Astrocyte (in vitro differentiated cells and primary cell): Measurements from ENCODE around the gene RANBP6.
"Not testable (repeated sequence)": the region's sequence is repeated elsewhere in the genome, so short reads cannot be mapped to it uniquely, and the experiment has no call there.

Experiments used
- EZH2 ChIP-seq: IDR thresholded peaks from 2 replicates; pipeline ENCODE4 v1.6.1; 2012; ENCODE audit warnings: mild to moderate bottlenecking, low read length, inconsistent platforms; ENCODE audit not compliant: insufficient read depth
- TF ChIP-seq, protein P1 (sequence below): IDR thresholded peaks from 2 replicates; pipeline ENCODE4 v1.5.1; 2011; ENCODE audit warnings: low read depth, mild to moderate bottlenecking, inconsistent platforms, low read length, moderate library complexity; ENCODE audit not compliant: insufficient read depth

- TF ChIP-seq, protein P1, sequence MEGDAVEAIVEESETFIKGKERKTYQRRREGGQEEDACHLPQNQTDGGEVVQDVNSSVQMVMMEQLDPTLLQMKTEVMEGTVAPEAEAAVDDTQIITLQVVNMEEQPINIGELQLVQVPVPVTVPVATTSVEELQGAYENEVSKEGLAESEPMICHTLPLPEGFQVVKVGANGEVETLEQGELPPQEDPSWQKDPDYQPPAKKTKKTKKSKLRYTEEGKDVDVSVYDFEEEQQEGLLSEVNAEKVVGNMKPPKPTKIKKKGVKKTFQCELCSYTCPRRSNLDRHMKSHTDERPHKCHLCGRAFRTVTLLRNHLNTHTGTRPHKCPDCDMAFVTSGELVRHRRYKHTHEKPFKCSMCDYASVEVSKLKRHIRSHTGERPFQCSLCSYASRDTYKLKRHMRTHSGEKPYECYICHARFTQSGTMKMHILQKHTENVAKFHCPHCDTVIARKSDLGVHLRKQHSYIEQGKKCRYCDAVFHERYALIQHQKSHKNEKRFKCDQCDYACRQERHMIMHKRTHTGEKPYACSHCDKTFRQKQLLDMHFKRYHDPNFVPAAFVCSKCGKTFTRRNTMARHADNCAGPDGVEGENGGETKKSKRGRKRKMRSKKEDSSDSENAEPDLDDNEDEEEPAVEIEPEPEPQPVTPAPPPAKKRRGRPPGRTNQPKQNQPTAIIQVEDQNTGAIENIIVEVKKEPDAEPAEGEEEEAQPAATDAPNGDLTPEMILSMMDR, result not testable (repeated sequence)
- TF ChIP-seq EZH2, result not testable (repeated sequence)
Observed at GRCh38 chr9:6016975-6017374, 1.6 kb upstream of the RANBP6 start.
